ENCODE measurements around the gene USP9Y. TPM values are rescaled to one million over a fixed set of nuclear protein-coding genes. Genes with fewer than 3 reads are reported as not detected.

The USP9Y gene
- polyA plus RNA-seq, 2 of the 4 experiments (the other 2 are of a cell fraction): 6.2 to 28.8 TPM

GRCh38 chrY:12841368-12841767 lies 140.3 kb downstream of the USP9Y start:
- Histone ChIP-seq H3K27ac (no peak overlapping the region), H3K4me1 (no peaks in the 10 kb centered on the region), H3K4me3 (no peak overlapping the region), H3K4me2 (no peak overlapping the region), H3K9me3 (no peaks in the 10 kb centered on the region)
- ATAC-seq (no peak), FAIRE-seq (no peak), DNase-seq (ENCODE audit: low read depth in 1 of 2, low spot score in 1 of 2) (no peak)
- POLR2A ChIA-PET: no interaction called here
- 74% methylated on average over 2 of the region's 2 CpGs for WGBS (ENCODE audit: missing lambda C conversion rate)
- TF ChIP-seq MAX (IDR thresholded peaks at IDR 0.05) (no peak), GATA3 (IDR thresholded peaks at IDR 0.05; ENCODE audit: borderline replicate concordance) (no peak), ZFP36 (IDR thresholded peaks at IDR 0.05; ENCODE audit: borderline replicate concordance, partially characterized antibody) (no peak), RCOR1 (IDR thresholded peaks at IDR 0.05; ENCODE audit: low read depth, low read length) (no peak), JUN (IDR thresholded peaks at IDR 0.05) (no peak), HOXA7 (CRISPR knock-in tag; IDR thresholded peaks at IDR 0.05) (no peak), KDM5A (IDR thresholded peaks at IDR 0.05) (no peak), ZSCAN20 (CRISPR knock-in tag; IDR thresholded peaks at IDR 0.05) (no peak), RNF2 (IDR thresholded peaks at IDR 0.05; ENCODE audit: borderline replicate concordance, low read depth) (no peak), CBX2 (IDR thresholded peaks at IDR 0.05; ENCODE audit: borderline replicate concordance, low read depth) (no peak), TP53 (CRISPR knock-in tag; IDR thresholded peaks at IDR 0.05) (no peak), POLR2AphosphoS2 (conservative IDR thresholded peaks at IDR 0.05; ENCODE audit: low read length) (no peak), TFCP2L1 (CRISPR knock-in tag; IDR thresholded peaks at IDR 0.05) (no peak), EP300 (IDR thresholded peaks at IDR 0.05) (no peak)
- CTCF ChIA-PET: no interaction called here

- Histone ChIP-seq H3K4me2 (no peak overlapping the region), H3K9me3 (no peaks in the 10 kb centered on the region), H3K4me1 (no peaks in the 10 kb centered on the region), H3K27ac (no peak overlapping the region), H3K4me3 (no peak overlapping the region)
- DNase-seq (ENCODE audit: low read depth in 1 of 2, low spot score in 1 of 2): no peak
- TF ChIP-seq TFCP2L1 (CRISPR knock-in tag; IDR thresholded peaks at IDR 0.05): no peak
- TF ChIP-seq MAFK (IDR thresholded peaks at IDR 0.05; ENCODE audit: partially characterized antibody): peak; percentile 42
- ChIA-PET POLR2A (no interaction called here), CTCF (no interaction called here)
- WGBS (ENCODE audit: missing lambda C conversion rate): 93% methylated on average over 3 of the region's 3 CpGs
- no peak for ATAC-seq
- no peak for FAIRE-seq
Observed at GRCh38 chrY:12846793-12847192, 145.8 kb downstream of the USP9Y start.

GRCh38 chrY:12855791-12856275 lies 154.8 kb downstream of the USP9Y start:
- no peak for DNase-seq (ENCODE audit: low read depth in 1 of 2, low spot score in 1 of 2)
- no peaks in the 10 kb centered on the region for H3K4me1 ChIP-seq
- H3K27ac ChIP-seq: no peak overlapping the region
- CTCF ChIA-PET: no interaction called here
- H3K4me2 ChIP-seq: no peak overlapping the region
- POLR2A ChIA-PET: no interaction called here
- no peak for ATAC-seq
- H3K4me3 ChIP-seq: no peak overlapping the region
- FAIRE-seq: no peak
- TF ChIP-seq MYC (IDR thresholded peaks at IDR 0.05; ENCODE audit: borderline replicate concordance, low read length) (no peak), GATA3 (IDR thresholded peaks at IDR 0.05; ENCODE audit: borderline replicate concordance) (no peak), EHMT2 (IDR thresholded peaks at IDR 0.05; ENCODE audit: low read depth) (no peak), POLR2AphosphoS2 (conservative IDR thresholded peaks at IDR 0.05; ENCODE audit: low read length) (no peak), ZNF302 (CRISPR knock-in tag; IDR thresholded peaks at IDR 0.05) (no peak), FOXS1 (CRISPR knock-in tag; IDR thresholded peaks at IDR 0.05) (no peak), HEYL (CRISPR knock-in tag; IDR thresholded peaks at IDR 0.05) (no peak), PBX3 (IDR thresholded peaks at IDR 0.05) (no peak), NFE2L2 (conservative IDR thresholded peaks at IDR 0.05; ENCODE audit: low read length) (no peak), CBX2 (IDR thresholded peaks at IDR 0.05; ENCODE audit: borderline replicate concordance, low read depth) (no peak), PHF8 (IDR thresholded peaks at IDR 0.05; ENCODE audit: borderline replicate concordance, low read depth) (no peak), HES2 (IDR thresholded peaks at IDR 0.05) (no peak), HMGXB4 (CRISPR knock-in tag; IDR thresholded peaks at IDR 0.05; ENCODE audit: borderline replicate concordance) (no peak), KDM5A (IDR thresholded peaks at IDR 0.05) (no peak), ATOH8 (CRISPR knock-in tag; IDR thresholded peaks at IDR 0.05; ENCODE audit: low read depth) (no peak), ESRRA (IDR thresholded peaks at IDR 0.05; ENCODE audit: borderline replicate concordance, low read length) (no peak)
- no peaks in the 10 kb centered on the region for H3K9me3 ChIP-seq
